Mesothelial cell of epicardium (in vitro differentiated cells): Measurements from ENCODE around the gene DST. TPM values are rescaled to one million over a fixed set of nuclear protein-coding genes. Genes with fewer than 3 reads are reported as not detected.

Experiments used
- DNase-seq, 2 experiments: peaks; one replicate each; pipeline ENCODE4 v3.0.0; 2021; ENCODE audit warnings: low spot score in 2 of 2; ENCODE audit not compliant: unreplicated experiment in 2 of 2
- H3K27ac Mint-ChIP-seq: 2 replicates; pipeline ENCODE4 v1.8.0; 2021; ENCODE audit warnings: mixed read lengths
- H3K27me3 Mint-ChIP-seq: 2 replicates; pipeline ENCODE4 v1.8.0; 2021; ENCODE audit warnings: low read depth, mixed read lengths
- H3K36me3 Mint-ChIP-seq: 2 replicates; pipeline ENCODE4 v1.8.0; 2021; ENCODE audit warnings: mixed read lengths
- H3K4me1 Mint-ChIP-seq: 2 replicates; pipeline ENCODE4 v1.8.0; 2021; ENCODE audit warnings: mixed read lengths
- H3K4me3 Mint-ChIP-seq: 2 replicates; pipeline ENCODE4 v1.8.0; 2021; ENCODE audit warnings: mild to moderate bottlenecking, moderate library complexity, mixed read lengths
- H3K9me3 Mint-ChIP-seq: 2 replicates; pipeline ENCODE4 v1.8.0; 2021; ENCODE audit warnings: mixed read lengths
- total RNA-seq: library from RNA; stranded (reverse); gene quantifications from 3 replicates; pipeline ENCODE4 v1.2.1, GENCODE V29; 2021
- TF ChIP-seq, protein P1 (sequence below): fragments of 200-600 bp; sonication (generic); IDR thresholded peaks from one replicate; pipeline ENCODE4 v1.5.0; 2021; ENCODE audit warnings: antibody characterized with exemption; ENCODE audit not compliant: unreplicated experiment

DST gene
- total RNA-seq, 1 donor from 2014 or later: 306 TPM

DNA sequence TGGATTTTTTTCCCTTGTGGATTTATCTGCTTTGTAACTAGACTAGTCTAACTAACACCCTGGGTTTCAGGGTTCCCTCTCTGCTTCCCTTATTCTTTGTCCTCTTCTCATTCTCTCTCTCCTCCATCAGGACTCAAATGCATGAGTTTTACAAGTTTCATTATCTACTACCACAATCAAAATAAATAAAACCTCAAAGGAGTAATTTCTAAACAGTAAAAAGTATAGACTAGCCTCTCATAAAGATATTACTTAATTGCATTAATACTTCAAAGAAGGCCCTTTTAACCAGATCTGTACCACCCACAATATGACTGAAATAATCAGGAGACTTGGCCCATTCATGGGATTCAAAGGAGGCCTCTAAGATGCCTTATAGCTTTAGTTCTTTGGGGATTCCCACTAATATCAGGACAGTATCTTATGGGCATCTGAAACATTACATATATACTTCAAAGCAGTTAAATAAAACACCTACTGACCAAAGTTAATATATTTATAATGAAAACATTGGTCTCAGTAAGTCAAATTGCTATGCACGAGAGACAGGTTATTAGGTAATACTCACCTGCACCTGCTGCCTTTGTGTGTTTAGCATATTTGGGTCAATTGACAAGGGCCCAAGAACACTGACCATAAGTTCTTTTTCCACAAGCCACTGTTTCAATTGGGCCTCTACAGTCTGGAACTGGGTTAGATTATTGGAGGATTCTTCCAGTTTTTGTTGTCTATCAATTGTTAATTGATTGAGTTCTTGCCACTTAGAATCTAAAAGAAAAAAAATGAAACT lies 85.7 kb downstream of the DST start:
- H3K36me3 Mint-ChIP-seq: peaks cover 16% of the 10 kb centered on the region
- no peak for DNase-seq
- TF ChIP-seq, protein P1, sequence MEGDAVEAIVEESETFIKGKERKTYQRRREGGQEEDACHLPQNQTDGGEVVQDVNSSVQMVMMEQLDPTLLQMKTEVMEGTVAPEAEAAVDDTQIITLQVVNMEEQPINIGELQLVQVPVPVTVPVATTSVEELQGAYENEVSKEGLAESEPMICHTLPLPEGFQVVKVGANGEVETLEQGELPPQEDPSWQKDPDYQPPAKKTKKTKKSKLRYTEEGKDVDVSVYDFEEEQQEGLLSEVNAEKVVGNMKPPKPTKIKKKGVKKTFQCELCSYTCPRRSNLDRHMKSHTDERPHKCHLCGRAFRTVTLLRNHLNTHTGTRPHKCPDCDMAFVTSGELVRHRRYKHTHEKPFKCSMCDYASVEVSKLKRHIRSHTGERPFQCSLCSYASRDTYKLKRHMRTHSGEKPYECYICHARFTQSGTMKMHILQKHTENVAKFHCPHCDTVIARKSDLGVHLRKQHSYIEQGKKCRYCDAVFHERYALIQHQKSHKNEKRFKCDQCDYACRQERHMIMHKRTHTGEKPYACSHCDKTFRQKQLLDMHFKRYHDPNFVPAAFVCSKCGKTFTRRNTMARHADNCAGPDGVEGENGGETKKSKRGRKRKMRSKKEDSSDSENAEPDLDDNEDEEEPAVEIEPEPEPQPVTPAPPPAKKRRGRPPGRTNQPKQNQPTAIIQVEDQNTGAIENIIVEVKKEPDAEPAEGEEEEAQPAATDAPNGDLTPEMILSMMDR: no peak
- H3K27ac Mint-ChIP-seq: peak overlapping the region; percentile 41
- H3K9me3 Mint-ChIP-seq: no peaks in the 10 kb centered on the region
- peaks cover 46% of the 10 kb centered on the region for H3K4me1 Mint-ChIP-seq
- no peaks in the 10 kb centered on the region for H3K27me3 Mint-ChIP-seq
- no peak overlapping the region for H3K4me3 Mint-ChIP-seq

DNA sequence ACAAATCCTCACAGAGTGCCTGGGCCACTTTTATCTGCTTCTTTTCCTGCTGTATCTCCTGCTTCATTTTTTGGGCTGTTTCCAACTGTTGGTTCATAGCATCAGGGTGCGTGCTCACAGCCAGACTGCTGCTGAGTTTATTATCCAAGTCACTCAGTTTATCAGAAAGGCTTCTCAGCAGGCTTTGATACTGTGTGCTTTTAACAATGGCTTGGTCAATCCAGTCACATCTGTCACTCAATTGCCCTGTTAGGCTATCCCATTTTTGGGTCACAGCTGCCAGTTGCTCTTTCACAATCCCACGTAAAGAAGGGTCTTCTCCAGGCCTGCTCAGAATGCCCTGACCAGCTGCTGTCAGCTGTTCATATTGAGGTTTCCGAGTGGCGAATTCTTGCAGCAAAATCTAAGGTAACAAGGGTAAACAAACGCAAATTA lies 87.2 kb downstream of the DST start:
- Mint-ChIP-seq H3K27ac (peak overlapping the region; percentile 49), H3K4me1 (peaks cover 58% of the 10 kb centered on the region), H3K36me3 (peaks cover 13% of the 10 kb centered on the region), H3K27me3 (no peaks in the 10 kb centered on the region), H3K9me3 (no peaks in the 10 kb centered on the region), H3K4me3 (no peak overlapping the region)
- no peak for DNase-seq
- TF ChIP-seq, protein P1: no peak

DNA sequence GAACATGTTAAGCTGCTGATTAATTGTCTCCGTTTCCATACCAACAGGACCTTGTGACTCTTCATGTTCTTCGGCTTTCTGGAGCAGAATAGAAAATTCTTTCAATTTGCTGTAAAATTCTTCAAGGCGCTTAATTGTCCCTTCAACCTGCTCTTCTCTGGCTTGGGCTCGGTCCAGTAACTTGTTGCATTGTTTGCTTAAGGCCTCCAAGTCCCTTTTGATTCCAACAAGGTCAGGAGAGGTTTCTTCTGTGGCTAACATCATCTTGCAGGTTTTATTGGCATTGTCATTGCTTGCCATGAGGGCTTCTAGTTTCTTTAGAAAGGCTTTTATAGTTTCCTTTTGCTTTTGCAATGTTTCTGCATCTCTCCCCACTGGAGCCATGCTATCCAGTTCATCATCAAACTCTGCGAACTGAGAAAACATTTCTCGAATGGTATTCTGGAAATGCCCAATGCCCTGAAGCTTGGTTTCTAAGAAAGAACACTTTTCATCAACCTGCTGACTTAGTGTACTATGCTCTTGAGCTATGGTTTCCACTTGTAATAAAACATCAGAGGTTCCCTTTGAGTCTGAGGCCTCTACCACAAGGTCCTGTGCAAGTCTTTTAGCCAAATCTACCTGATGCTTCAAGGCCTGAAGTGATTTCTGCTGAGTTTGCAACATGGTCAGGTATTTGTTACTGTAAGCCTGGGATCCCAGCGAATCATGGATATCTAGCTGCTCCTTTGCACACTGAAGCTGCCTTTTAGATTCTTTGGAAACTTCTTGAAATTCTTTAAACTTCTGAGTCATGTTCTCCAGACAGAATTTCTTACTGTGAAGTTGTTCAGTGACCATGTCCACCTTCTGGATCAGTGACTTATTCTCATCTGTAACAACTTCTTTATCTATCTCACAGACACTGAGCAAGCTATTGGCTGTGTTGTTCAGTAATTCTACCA lies 90.2 kb downstream of the DST start:
- Mint-ChIP-seq H3K9me3 (no peaks in the 10 kb centered on the region), H3K4me3 (no peak overlapping the region), H3K27ac (peak overlapping the region; percentile 82), H3K4me1 (peaks cover 67% of the 10 kb centered on the region), H3K36me3 (peaks cover 9% of the 10 kb centered on the region), H3K27me3 (no peaks in the 10 kb centered on the region)
- no peak for DNase-seq
- TF ChIP-seq, protein P1: no peak

DNA sequence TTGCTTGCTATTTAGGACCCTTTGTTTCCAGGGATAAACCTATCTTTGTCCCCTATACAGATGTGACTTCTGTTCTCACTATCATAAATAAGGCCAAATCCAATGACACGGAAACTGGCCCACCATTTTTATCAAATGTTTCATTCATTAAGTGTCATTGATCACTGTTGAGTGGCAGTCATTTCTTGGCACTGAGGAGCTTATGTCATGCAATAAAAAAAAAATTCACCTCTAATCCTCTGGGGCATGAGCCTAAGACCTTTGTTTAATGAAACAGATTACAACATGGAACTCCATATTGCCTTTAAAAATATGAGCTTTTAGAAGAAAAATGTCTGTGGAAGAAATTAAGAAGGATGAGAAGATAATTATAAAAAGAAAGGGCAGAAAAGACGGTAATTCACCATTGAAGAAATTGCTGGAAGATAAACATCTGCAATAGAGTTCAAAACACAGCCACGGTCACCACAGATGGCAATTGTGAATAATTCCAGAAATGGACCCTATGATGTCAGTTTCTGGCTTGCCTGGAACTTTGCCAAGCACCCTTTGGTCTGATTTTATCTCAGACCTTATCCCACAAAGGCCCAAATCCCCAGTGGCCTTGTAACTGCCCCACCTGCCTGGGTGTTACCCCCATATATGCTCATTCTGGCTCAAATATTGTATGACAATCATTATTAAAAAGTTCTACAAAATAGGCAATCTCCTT lies 91.1 kb downstream of the DST start:
- Mint-ChIP-seq H3K4me1 (peaks cover 69% of the 10 kb centered on the region), H3K27ac (peak overlapping the region; percentile 82), H3K9me3 (no peaks in the 10 kb centered on the region), H3K36me3 (peaks cover 9% of the 10 kb centered on the region), H3K27me3 (no peaks in the 10 kb centered on the region), H3K4me3 (no peak overlapping the region)
- DNase-seq: no peak
- TF ChIP-seq, protein P1: no peak

DNA sequence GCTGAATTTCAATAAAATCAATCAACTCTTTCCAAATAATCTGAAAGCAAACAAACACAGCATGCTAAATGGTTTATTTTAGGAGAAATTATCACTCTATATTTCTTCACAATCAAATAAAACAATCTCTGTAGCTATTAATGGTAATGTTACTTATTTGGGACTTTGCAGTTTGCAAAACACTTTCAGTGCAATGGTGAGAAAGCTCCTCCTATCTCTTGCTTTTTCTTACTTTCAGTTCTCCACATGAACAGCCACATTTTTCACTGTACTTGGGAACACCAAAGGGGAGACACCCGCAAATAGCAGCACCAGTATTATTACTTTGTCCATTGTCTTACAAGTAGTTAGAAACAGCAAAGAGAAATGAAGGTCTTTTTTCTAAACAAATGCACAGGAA lies 92.4 kb downstream of the DST start:
- no peak for DNase-seq
- H3K36me3 Mint-ChIP-seq: peaks cover 9% of the 10 kb centered on the region
- TF ChIP-seq, protein P1: no peak
- no peaks in the 10 kb centered on the region for H3K27me3 Mint-ChIP-seq
- H3K4me1 Mint-ChIP-seq: peaks cover 65% of the 10 kb centered on the region
- H3K4me3 Mint-ChIP-seq: no peak overlapping the region
- H3K27ac Mint-ChIP-seq: peak overlapping the region; percentile 43
- H3K9me3 Mint-ChIP-seq: no peaks in the 10 kb centered on the region
